GM18867 (cell line): Measurements from ENCODE around the gene OR52W1.
A peak's percentile ranks its signal among the peaks of the same experiment; 100 is the strongest.
"Not testable (repeated sequence)": the region's sequence is repeated elsewhere in the genome, so short reads cannot be mapped to it uniquely, and the experiment has no call there.

Source experiments
- ATAC-seq: cut with Tn5 transposase; IDR thresholded peaks from one replicate; pipeline ENCODE4 v1.9.1; 2021; ENCODE audit warnings: mild to moderate bottlenecking, moderate library complexity; ENCODE audit not compliant: unreplicated experiment

The OR52W1 gene

GRCh38 chr11:6216501-6216900, 17.5 kb downstream of the OR52W1 start:
- no peak for ATAC-seq

- no peak for ATAC-seq
These were observed 18.7 kb downstream of the OR52W1 start for GRCh38 chr11:6217722-6218121.

GRCh38 chr11:6219359-6219758, 20.3 kb downstream of the OR52W1 start:
- ATAC-seq: no peak

- no peak for ATAC-seq
These were observed 24.8 kb downstream of the OR52W1 start for GRCh38 chr11:6223854-6224253.

- no peak for ATAC-seq
These were observed 25.4 kb downstream of the OR52W1 start for GRCh38 chr11:6224421-6224820.

- ATAC-seq: no peak
These were observed 26.0 kb downstream of the OR52W1 start for GRCh38 chr11:6225024-6225423.

GRCh38 chr11:6225896-6226295, 26.9 kb downstream of the OR52W1 start:
- no peak for ATAC-seq

- no peak for ATAC-seq
These were observed 29.5 kb downstream of the OR52W1 start for GRCh38 chr11:6228520-6228919.

- no peak for ATAC-seq
These were observed 30.9 kb downstream of the OR52W1 start for GRCh38 chr11:6229911-6230310.

GRCh38 chr11:6232899-6233298, 33.9 kb downstream of the OR52W1 start:
- no peak for ATAC-seq

- ATAC-seq: no peak
These were observed 35.0 kb downstream of the OR52W1 start for GRCh38 chr11:6233984-6234386.

- peak; percentile 92 for ATAC-seq
These were observed 35.5 kb downstream of the OR52W1 start, which contains the start of gene FHIP1B for GRCh38 chr11:6234387-6235107. Gene FHIP1B, minus strand, starts transcription at chr11:6234636. Its CDS starts 10,120 bp downstream, at chr11:6224516.

GRCh38 chr11:6237266-6237665, 38.2 kb downstream of the OR52W1 start:
- no peak for ATAC-seq

- no peak for ATAC-seq
These were observed 38.8 kb downstream of the OR52W1 start for GRCh38 chr11:6237761-6238302.

GRCh38 chr11:6238902-6239301, 39.9 kb downstream of the OR52W1 start, which contains the start of gene CNGA4:
Gene CNGA4, plus strand, starts transcription at chr11:6239089. Its CDS starts 118 bp downstream, at chr11:6239207.
- no peak for ATAC-seq

GRCh38 chr11:6240139-6240538, 41.1 kb downstream of the OR52W1 start:
- no peak for ATAC-seq

GRCh38 chr11:6240781-6241180, 41.8 kb downstream of the OR52W1 start:
- no peak for ATAC-seq

- no peak for ATAC-seq
These were observed 42.3 kb downstream of the OR52W1 start for GRCh38 chr11:6241316-6241715.

GRCh38 chr11:6245536-6245935, 46.5 kb downstream of the OR52W1 start:
- ATAC-seq: no peak

- no peak for ATAC-seq
These were observed 49.2 kb downstream of the OR52W1 start for GRCh38 chr11:6248248-6248647.

- not testable (repeated sequence) for ATAC-seq
These were observed 49.9 kb downstream of the OR52W1 start for GRCh38 chr11:6248897-6249296.
